ENCODE data around the gene LSR. TPM values are rescaled to one million over a fixed set of nuclear protein-coding genes. Genes with fewer than 3 reads are reported as not detected.

LSR gene
- polyA plus RNA-seq (not detected in 2 replicates), polyA minus RNA-seq (0.46 TPM in 1 of 2 replicates, not detected in the other)

- H3K27me3 ChIP-seq (ENCODE audit: insufficient read depth, low read depth, low read length) = peaks cover 38% of the 10 kb centered on the region
- H4K20me1 ChIP-seq (ENCODE audit: insufficient read depth) = no peaks in the 10 kb centered on the region
- no peak within 1 kb of the TSS for H3K9ac ChIP-seq (ENCODE audit: low read length)
- H3F3A ChIP-seq (ENCODE audit: insufficient read depth, low read length, poor library complexity, severe bottlenecking) = no peaks in the 10 kb centered on the region
- no peak within 1 kb of the TSS for H2AFZ ChIP-seq (ENCODE audit: low read depth, low read length)
- H3K79me2 ChIP-seq (replicated peaks; ENCODE audit: insufficient read depth, low read length) = no peaks in the 10 kb centered on the region
- H3K4me2 ChIP-seq (ENCODE audit: low read length) = no peak within 1 kb of the TSS
- peak within 1 kb of the TSS; percentile 63 for H3K4me3 ChIP-seq (ENCODE audit: low read length)
- no peak within 1 kb of the TSS for H3K27ac ChIP-seq (ENCODE audit: low read length)
- no peaks in the 10 kb centered on the region for H3K9me2 ChIP-seq (ENCODE audit: insufficient read depth, low read length)
- TF ChIP-seq EP300 (conservative IDR thresholded peaks at IDR 0.05; ENCODE audit: poor library complexity, severe bottlenecking) = no peak
- no peak for TF ChIP-seq SMC3 (conservative IDR thresholded peaks at IDR 0.05; ENCODE audit: poor library complexity)
- peak; percentile 32 for TF ChIP-seq EZH2 (IDR thresholded peaks at IDR 0.05; ENCODE audit: borderline replicate concordance, insufficient read depth, low read length, poor library complexity, severe bottlenecking)
- no peak for TF ChIP-seq POLR2AphosphoS5 (IDR thresholded peaks at IDR 0.05)
- H3K36me3 ChIP-seq (ENCODE audit: insufficient read depth, low read length) = no peaks in the 10 kb centered on the region
- H3K9me3 ChIP-seq (ENCODE audit: low read length) = no peaks in the 10 kb centered on the region
Observed at GRCh38 chr19:35248310-35249145, at the start of gene LSR. TSS of gene LSR (plus strand) at chr19:35249002. CDS start at chr19:35249023, 21 bp downstream.

GRCh38 chr19:35199481-35199880, 49.3 kb upstream of the LSR start:
- H3K4me2 ChIP-seq (ENCODE audit: low read length) = no peak overlapping the region
- TF ChIP-seq MXI1 (conservative IDR thresholded peaks at IDR 0.05; ENCODE audit: poor library complexity, severe bottlenecking) (no peak), CTCF (IDR thresholded peaks at IDR 0.05; ENCODE audit: poor library complexity, severe bottlenecking) (no peak), TAF1 (IDR thresholded peaks at IDR 0.05; ENCODE audit: low read depth) (no peak), SMC3 (conservative IDR thresholded peaks at IDR 0.05; ENCODE audit: poor library complexity) (no peak), REST (IDR thresholded peaks at IDR 0.05; ENCODE audit: borderline replicate concordance) (no peak), EZH2 (IDR thresholded peaks at IDR 0.05; ENCODE audit: borderline replicate concordance, insufficient read depth, low read length, poor library complexity, severe bottlenecking) (no peak), EP300 (conservative IDR thresholded peaks at IDR 0.05; ENCODE audit: poor library complexity, severe bottlenecking) (no peak), POLR2AphosphoS5 (IDR thresholded peaks at IDR 0.05) (no peak), RAD21 (conservative IDR thresholded peaks at IDR 0.05) (no peak)
- no peak overlapping the region for H3K4me3 ChIP-seq (ENCODE audit: low read length)
- no peaks in the 10 kb centered on the region for H3K36me3 ChIP-seq (ENCODE audit: insufficient read depth, low read length)
- H3F3A ChIP-seq (ENCODE audit: insufficient read depth, low read length, poor library complexity, severe bottlenecking) = no peaks in the 10 kb centered on the region
- H3K9ac ChIP-seq (ENCODE audit: low read length) = no peak overlapping the region
- no peaks in the 10 kb centered on the region for H3K9me2 ChIP-seq (ENCODE audit: insufficient read depth, low read length)
- H3K9me3 ChIP-seq (ENCODE audit: low read length) = no peaks in the 10 kb centered on the region
- no peaks in the 10 kb centered on the region for H3K27me3 ChIP-seq (ENCODE audit: insufficient read depth, low read depth, low read length)
- H4K20me1 ChIP-seq (ENCODE audit: insufficient read depth) = no peaks in the 10 kb centered on the region
- H3K27ac ChIP-seq (ENCODE audit: low read length) = no peak overlapping the region
- no peak overlapping the region for H2AFZ ChIP-seq (ENCODE audit: low read depth, low read length)
- no peaks in the 10 kb centered on the region for H3K79me2 ChIP-seq (replicated peaks; ENCODE audit: insufficient read depth, low read length)
